ENCODE measurements around the gene NEUROG2. TPM values are rescaled to one million over a fixed set of nuclear protein-coding genes. Genes with fewer than 3 reads are reported as not detected.
A peak's percentile ranks its signal among the peaks of the same experiment; 100 is the strongest.
"Not testable (repeated sequence)": the region's sequence is repeated elsewhere in the genome, so short reads cannot be mapped to it uniquely, and the experiment has no call there.

NEUROG2 gene
- total RNA-seq, 1 donor, result not detected

- H3K27me3 ChIP-seq (ENCODE audit: insufficient read depth, low read length), result peaks cover 36% of the 10 kb centered on the region
- TF ChIP-seq CTCF (IDR thresholded peaks at IDR 0.05; ENCODE audit: extremely low read depth, low read depth, low read length), result no peak
- no peak overlapping the region for H2AFZ ChIP-seq (ENCODE audit: low read length)
- no peak overlapping the region for H3K4me3 ChIP-seq (ENCODE audit: insufficient read depth, low read length)
- peaks cover 3% of the 10 kb centered on the region for H3K4me1 ChIP-seq (ENCODE audit: insufficient read depth, low read length)
- H4K20me1 ChIP-seq (ENCODE audit: insufficient read depth, low read length), result no peaks in the 10 kb centered on the region
- H3K36me3 ChIP-seq (ENCODE audit: insufficient read depth, low read length), result no peaks in the 10 kb centered on the region
- H3K4me2 ChIP-seq (ENCODE audit: insufficient read depth, low read length), result peak overlapping the region; percentile 1
- no peaks in the 10 kb centered on the region for H3K79me2 ChIP-seq (ENCODE audit: insufficient read depth, low read length)
- H3K9me3 ChIP-seq (ENCODE audit: low read depth, low read length), result no peaks in the 10 kb centered on the region
- H3K27ac ChIP-seq (ENCODE audit: low read depth, low read length), result no peak overlapping the region
- peak; percentile 56 for DNase-seq (ENCODE audit: insufficient read length, low spot score, missing footprints)
These were observed 10.1 kb upstream of the NEUROG2 start for GRCh38 chr4:112526061-112526460.

- H3K4me3 ChIP-seq (ENCODE audit: insufficient read depth, low read length), result peak overlapping the region; percentile 68
- no peaks in the 10 kb centered on the region for H4K20me1 ChIP-seq (ENCODE audit: insufficient read depth, low read length)
- peak overlapping the region; percentile 61 for H2AFZ ChIP-seq (ENCODE audit: low read length)
- H3K27ac ChIP-seq (ENCODE audit: low read depth, low read length), result no peak overlapping the region
- H3K9me3 ChIP-seq (ENCODE audit: low read depth, low read length), result no peaks in the 10 kb centered on the region
- DNase-seq (ENCODE audit: insufficient read length, low spot score, missing footprints), result peak; percentile 88
- peak overlapping the region; percentile 61 for H3K4me2 ChIP-seq (ENCODE audit: insufficient read depth, low read length)
- H3K27me3 ChIP-seq (ENCODE audit: insufficient read depth, low read length), result peaks cover 56% of the 10 kb centered on the region
- H3K79me2 ChIP-seq (ENCODE audit: insufficient read depth, low read length), result no peaks in the 10 kb centered on the region
- peak; percentile 55 for TF ChIP-seq CTCF (IDR thresholded peaks at IDR 0.05; ENCODE audit: extremely low read depth, low read depth, low read length)
- H3K4me1 ChIP-seq (ENCODE audit: insufficient read depth, low read length), result peaks cover 2% of the 10 kb centered on the region
- H3K36me3 ChIP-seq (ENCODE audit: insufficient read depth, low read length), result no peaks in the 10 kb centered on the region
These were observed 8.0 kb upstream of the NEUROG2 start for GRCh38 chr4:112523764-112524505.

GRCh38 chr4:112523008-112523721, 7.2 kb upstream of the NEUROG2 start:
- Histone ChIP-seq H3K4me1 (ENCODE audit: insufficient read depth, low read length) (peaks cover 2% of the 10 kb centered on the region), H3K4me3 (ENCODE audit: insufficient read depth, low read length) (peak overlapping the region; percentile 68), H3K79me2 (ENCODE audit: insufficient read depth, low read length) (no peaks in the 10 kb centered on the region), H3K27ac (ENCODE audit: low read depth, low read length) (no peak overlapping the region), H3K4me2 (ENCODE audit: insufficient read depth, low read length) (peak overlapping the region; percentile 61), H3K9me3 (ENCODE audit: low read depth, low read length) (no peaks in the 10 kb centered on the region), H3K36me3 (ENCODE audit: insufficient read depth, low read length) (no peaks in the 10 kb centered on the region), H2AFZ (ENCODE audit: low read length) (peak overlapping the region; percentile 1), H3K27me3 (ENCODE audit: insufficient read depth, low read length) (peaks cover 64% of the 10 kb centered on the region), H4K20me1 (ENCODE audit: insufficient read depth, low read length) (no peaks in the 10 kb centered on the region)
- DNase-seq (ENCODE audit: insufficient read length, low spot score, missing footprints), result peak; percentile 87
- peak; percentile 15 for TF ChIP-seq CTCF (IDR thresholded peaks at IDR 0.05; ENCODE audit: extremely low read depth, low read depth, low read length)

GRCh38 chr4:112522431-112522830, 6.5 kb upstream of the NEUROG2 start:
- DNase-seq (ENCODE audit: insufficient read length, low spot score, missing footprints); H3K27ac ChIP-seq (ENCODE audit: low read depth, low read length); H3K4me2 ChIP-seq (ENCODE audit: insufficient read depth, low read length); H3K4me3 ChIP-seq (ENCODE audit: insufficient read depth, low read length); H3K79me2 ChIP-seq (ENCODE audit: insufficient read depth, low read length); H3K36me3 ChIP-seq (ENCODE audit: insufficient read depth, low read length); H2AFZ ChIP-seq (ENCODE audit: low read length); H4K20me1 ChIP-seq (ENCODE audit: insufficient read depth, low read length); H3K4me1 ChIP-seq (ENCODE audit: insufficient read depth, low read length); H3K9me3 ChIP-seq (ENCODE audit: low read depth, low read length): not testable (repeated sequence)
- peaks cover 71% of the 10 kb centered on the region for H3K27me3 ChIP-seq (ENCODE audit: insufficient read depth, low read length)
